ENCODE results near the gene SCYL3.

DNA sequence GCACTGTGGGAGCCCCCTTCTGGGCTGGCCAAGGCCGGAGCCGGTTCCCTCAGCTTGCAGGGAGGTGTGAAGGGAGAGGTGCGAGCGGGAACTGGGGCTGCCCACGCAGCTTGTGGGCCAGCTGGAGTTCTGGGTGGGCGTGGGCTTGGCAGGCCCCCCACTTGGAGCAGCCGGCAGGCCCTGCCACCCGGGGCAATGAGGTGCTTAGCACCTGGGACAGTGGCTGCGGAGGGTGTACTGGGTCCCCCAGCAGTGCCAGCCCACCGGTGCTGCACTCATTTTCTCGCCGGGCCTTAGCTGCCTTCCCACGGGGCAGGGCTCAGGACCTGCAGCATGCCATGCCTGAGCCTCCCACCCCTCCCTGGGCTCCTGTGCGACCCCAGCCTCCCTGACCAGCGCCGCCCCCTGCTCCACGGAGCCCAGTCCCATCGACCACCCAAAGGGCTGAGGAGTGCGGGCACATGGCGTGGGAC is 11.6 kb downstream of the SCYL3 start:
- TF ChIP-seq GATA1 (IDR thresholded peaks at IDR 0.05; ENCODE audit: low read depth, low read length) (no peak), POLR2A (IDR thresholded peaks at IDR 0.05; ENCODE audit: low read length) (no peak)
